Measurements from ENCODE around the gene CDCA8. TPM values are rescaled to one million over a fixed set of nuclear protein-coding genes. Genes with fewer than 3 reads are reported as not detected.

The CDCA8 gene
- total RNA-seq, 1 donor from 2014 or later, result 35.1 TPM

GRCh38 chr1:37652976-37653375 is 39.3 kb upstream of the CDCA8 start:
- Mint-ChIP-seq H3K9me3 (no peaks in the 10 kb centered on the region), H3K36me3 (no peaks in the 10 kb centered on the region), H3K4me3 (no peak overlapping the region), H3K27ac (no peak overlapping the region), H3K27me3 (peaks cover 17% of the 10 kb centered on the region), H3K4me1 (ENCODE audit: unreplicated experiment) (peaks cover 9% of the 10 kb centered on the region)
- no peak for DNase-seq (ENCODE audit: extremely low spot score, unreplicated experiment)
- TF ChIP-seq CTCF (conservative IDR thresholded peaks at IDR 0.05), result no peak

- no peak for TF ChIP-seq CTCF (conservative IDR thresholded peaks at IDR 0.05)
- H3K36me3 Mint-ChIP-seq, result no peaks in the 10 kb centered on the region
- H3K9me3 Mint-ChIP-seq, result no peaks in the 10 kb centered on the region
- peaks cover 18% of the 10 kb centered on the region for H3K27me3 Mint-ChIP-seq
- H3K4me1 Mint-ChIP-seq (ENCODE audit: unreplicated experiment), result peaks cover 9% of the 10 kb centered on the region
- DNase-seq (ENCODE audit: extremely low spot score, unreplicated experiment), result no peak
- H3K27ac Mint-ChIP-seq, result no peak overlapping the region
- no peak overlapping the region for H3K4me3 Mint-ChIP-seq
These were observed 38.4 kb upstream of the CDCA8 start for GRCh38 chr1:37653906-37654305.

- H3K4me1 Mint-ChIP-seq (ENCODE audit: unreplicated experiment), result peaks cover 11% of the 10 kb centered on the region
- DNase-seq (ENCODE audit: extremely low spot score, unreplicated experiment), result no peak
- no peak for TF ChIP-seq CTCF (conservative IDR thresholded peaks at IDR 0.05)
- H3K27ac Mint-ChIP-seq, result no peak overlapping the region
- H3K36me3 Mint-ChIP-seq, result no peaks in the 10 kb centered on the region
- H3K27me3 Mint-ChIP-seq, result peaks cover 22% of the 10 kb centered on the region
- H3K4me3 Mint-ChIP-seq, result no peak overlapping the region
- H3K9me3 Mint-ChIP-seq, result no peaks in the 10 kb centered on the region
These were observed 37.0 kb upstream of the CDCA8 start for GRCh38 chr1:37655274-37655673.

GRCh38 chr1:37656026-37656425 is 36.3 kb upstream of the CDCA8 start:
- TF ChIP-seq CTCF (conservative IDR thresholded peaks at IDR 0.05), result no peak
- DNase-seq (ENCODE audit: extremely low spot score, unreplicated experiment), result no peak
- H3K27me3 Mint-ChIP-seq, result peaks cover 24% of the 10 kb centered on the region
- H3K27ac Mint-ChIP-seq, result no peak overlapping the region
- H3K4me1 Mint-ChIP-seq (ENCODE audit: unreplicated experiment), result peaks cover 14% of the 10 kb centered on the region
- no peaks in the 10 kb centered on the region for H3K36me3 Mint-ChIP-seq
- no peak overlapping the region for H3K4me3 Mint-ChIP-seq
- no peaks in the 10 kb centered on the region for H3K9me3 Mint-ChIP-seq

- Mint-ChIP-seq H3K36me3 (no peaks in the 10 kb centered on the region), H3K27me3 (peaks cover 22% of the 10 kb centered on the region), H3K27ac (no peak overlapping the region), H3K4me1 (ENCODE audit: unreplicated experiment) (peaks cover 9% of the 10 kb centered on the region), H3K4me3 (no peak overlapping the region), H3K9me3 (no peaks in the 10 kb centered on the region)
- DNase-seq (ENCODE audit: extremely low spot score, unreplicated experiment), result no peak
- no peak for TF ChIP-seq CTCF (conservative IDR thresholded peaks at IDR 0.05)
These were observed 35.4 kb upstream of the CDCA8 start for GRCh38 chr1:37656881-37657280.
